Stimulated activated naive CD8-positive, alpha-beta T cell treated with anti-CD3 and anti-CD28 coated beads, Interleukin-15, amount 100 ng/mL, for 72 hours (primary cell): ENCODE data around the gene TNP2.
"Not testable (repeated sequence)": the region's sequence is repeated elsewhere in the genome, so short reads cannot be mapped to it uniquely, and the experiment has no call there.

Experiments
- ATAC-seq: fragments of 150-1000 bp; cut with Tn5 transposase; 2 replicates; pipeline ENCODE4 v1.10.0; 2021; ENCODE audit warnings: mild to moderate bottlenecking, moderate library complexity
- DNase-seq, 2 donors: peaks; one replicate each; pipeline ENCODE4 v3.0.0; 2021 to 2022
- H3K27ac Mint-ChIP-seq, 2 donors: one replicate each; pipeline ENCODE4 v1.8.0; 2022; ENCODE audit warnings: mild to moderate bottlenecking in 2 of 2, mixed read lengths in 2 of 2, moderate library complexity in 2 of 2
- H3K27me3 Mint-ChIP-seq: one replicate; pipeline ENCODE4 v1.8.0; 2022; ENCODE audit warnings: mixed read lengths
- H3K4me1 Mint-ChIP-seq: one replicate; pipeline ENCODE4 v1.8.0; 2022; ENCODE audit warnings: mild to moderate bottlenecking, mixed read lengths
- H3K4me3 Mint-ChIP-seq, 2 donors: one replicate each; pipeline ENCODE4 v1.8.0; 2022; ENCODE audit warnings: mild to moderate bottlenecking in 2 of 2, mixed read lengths in 2 of 2, moderate library complexity in 1 of 2
- H3K9me3 Mint-ChIP-seq, 2 donors: one replicate each; pipeline ENCODE4 v1.8.0; 2022; ENCODE audit warnings: mixed read lengths in 2 of 2

The TNP2 gene

GRCh38 chr16:11291091-11291703 lies 22.1 kb upstream of the TNP2 start:
- no peak for DNase-seq
- H3K9me3 Mint-ChIP-seq = no peaks in the 10 kb centered on the region
- peak overlapping the region in 1 of 2 donors; percentile 82 for H3K27ac Mint-ChIP-seq
- peaks cover 38% of the 10 kb centered on the region for H3K4me1 Mint-ChIP-seq
- H3K27me3 Mint-ChIP-seq = peaks cover 29% of the 10 kb centered on the region
- ATAC-seq = no peak
- no peak overlapping the region for H3K4me3 Mint-ChIP-seq

DNA sequence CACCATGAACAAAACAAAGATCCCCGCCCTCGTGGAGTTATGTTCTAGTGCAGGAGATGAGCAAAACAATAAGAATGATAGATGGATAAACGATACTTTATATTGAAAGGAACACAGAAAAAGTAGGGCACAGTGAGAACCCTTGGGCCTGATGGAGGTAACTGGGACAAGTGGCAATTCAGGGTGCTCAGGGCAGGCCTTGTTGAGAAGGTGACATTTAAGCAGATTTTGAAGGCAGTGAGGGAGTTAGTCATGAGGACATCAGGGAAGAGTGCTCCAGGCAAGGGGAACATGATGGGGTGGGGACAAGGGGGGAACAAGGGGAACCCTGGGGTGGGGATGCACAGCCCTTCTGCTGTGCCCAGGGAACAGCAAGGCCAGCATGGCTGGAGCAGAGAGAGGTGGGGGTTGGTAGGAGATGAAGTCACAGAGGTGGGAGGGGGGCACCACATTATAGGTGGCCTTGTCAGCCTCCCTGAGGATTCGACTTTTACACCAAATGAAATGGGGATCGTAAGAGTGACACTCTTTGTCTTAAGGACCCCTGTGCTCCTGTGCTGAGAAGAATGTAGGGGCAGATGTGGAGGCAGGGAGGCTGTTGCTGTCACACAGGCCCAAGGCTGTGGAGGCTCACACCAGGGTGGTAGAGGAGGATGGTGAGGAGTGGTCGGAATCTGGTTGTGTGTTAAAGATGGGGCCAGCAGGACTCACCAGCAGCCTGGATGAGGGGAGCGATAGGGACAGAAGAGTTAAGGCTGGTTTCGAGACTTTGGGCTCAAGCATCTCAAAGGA lies 21.2 kb upstream of the TNP2 start:
- H3K27me3 Mint-ChIP-seq = peaks cover 29% of the 10 kb centered on the region
- H3K27ac Mint-ChIP-seq = peak overlapping the region in 1 of 2 donors; percentile 34

DNA sequence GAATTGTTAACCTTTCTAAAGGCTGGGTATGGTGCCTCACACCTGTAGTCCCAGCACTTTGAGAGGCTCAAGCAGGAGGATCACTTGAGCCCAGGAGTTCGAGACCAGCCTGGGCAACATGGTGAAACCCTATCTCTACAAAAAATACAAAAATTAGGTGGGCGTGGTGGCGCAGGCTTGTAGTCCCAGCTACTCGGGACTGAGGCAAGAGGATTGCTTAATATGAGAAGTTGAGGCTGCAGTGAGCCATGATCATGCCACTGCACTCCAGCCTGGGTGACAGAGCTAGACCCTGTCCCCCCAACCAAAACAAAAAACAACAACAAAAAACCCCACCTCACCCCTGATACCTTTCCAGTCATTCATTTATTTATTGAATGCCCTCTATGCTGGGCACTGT lies 20.6 kb upstream of the TNP2 start:
- ATAC-seq, H3K9me3 Mint-ChIP-seq, DNase-seq, H3K27ac Mint-ChIP-seq, H3K4me3 Mint-ChIP-seq: not testable (repeated sequence)
- Mint-ChIP-seq H3K4me1 (peaks cover 44% of the 10 kb centered on the region), H3K27me3 (peaks cover 29% of the 10 kb centered on the region)

More for the DNA sequence above, 21.2 kb upstream of the TNP2 start:
- no peak for ATAC-seq
- Mint-ChIP-seq H3K4me3 (no peak overlapping the region), H3K4me1 (peaks cover 45% of the 10 kb centered on the region), H3K9me3 (no peaks in the 10 kb centered on the region)
- no peak for DNase-seq

GRCh38 chr16:11289202-11289601 lies 20.1 kb upstream of the TNP2 start:
- H3K27me3 Mint-ChIP-seq = peaks cover 29% of the 10 kb centered on the region
- ATAC-seq = no peak
- no peak for DNase-seq
- H3K4me3 Mint-ChIP-seq = no peak overlapping the region
- no peak overlapping the region for H3K27ac Mint-ChIP-seq
- no peaks in the 10 kb centered on the region for H3K9me3 Mint-ChIP-seq
- H3K4me1 Mint-ChIP-seq = peaks cover 41% of the 10 kb centered on the region

GRCh38 chr16:11285842-11286241 lies 16.7 kb upstream of the TNP2 start:
- peak overlapping the region; percentile 3 to 27 for H3K4me3 Mint-ChIP-seq

DNA sequence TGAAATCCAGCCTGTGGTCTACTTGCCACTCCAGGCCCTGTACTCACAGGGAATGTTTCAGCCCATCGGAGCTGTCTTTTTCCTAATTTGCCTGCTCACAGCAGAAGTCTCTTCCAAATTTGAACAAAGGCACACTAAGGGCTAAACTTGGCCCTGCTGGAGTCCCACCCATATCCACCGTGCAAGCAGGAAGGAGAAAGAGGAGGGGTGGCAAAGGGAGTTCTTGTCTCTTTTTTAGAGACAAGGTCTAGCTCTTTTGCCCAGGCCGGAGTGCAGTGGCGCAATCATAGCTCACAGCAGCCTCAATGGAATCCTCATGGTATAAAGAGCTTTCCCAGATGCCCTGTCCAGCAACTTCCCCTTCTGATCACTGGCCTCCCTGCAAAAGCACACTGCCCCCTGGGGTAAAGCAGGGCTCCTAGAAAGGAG lies 14.7 kb upstream of the TNP2 start:
- no peaks in the 10 kb centered on the region for H3K9me3 Mint-ChIP-seq
- no peak overlapping the region for H3K4me3 Mint-ChIP-seq
- H3K27ac Mint-ChIP-seq = no peak overlapping the region
- peaks cover 36% of the 10 kb centered on the region for H3K4me1 Mint-ChIP-seq
- DNase-seq = no peak
- ATAC-seq = no peak
- no peaks in the 10 kb centered on the region for H3K27me3 Mint-ChIP-seq

More at GRCh38 chr16:11285842-11286241, 16.7 kb upstream of the TNP2 start:
- Mint-ChIP-seq H3K4me1 (peaks cover 30% of the 10 kb centered on the region), H3K9me3 (no peaks in the 10 kb centered on the region), H3K27me3 (no peaks in the 10 kb centered on the region), H3K27ac (peak overlapping the region in 1 of 2 donors; percentile 84)
- no peak for DNase-seq
- peak; percentile 72 for ATAC-seq

DNA sequence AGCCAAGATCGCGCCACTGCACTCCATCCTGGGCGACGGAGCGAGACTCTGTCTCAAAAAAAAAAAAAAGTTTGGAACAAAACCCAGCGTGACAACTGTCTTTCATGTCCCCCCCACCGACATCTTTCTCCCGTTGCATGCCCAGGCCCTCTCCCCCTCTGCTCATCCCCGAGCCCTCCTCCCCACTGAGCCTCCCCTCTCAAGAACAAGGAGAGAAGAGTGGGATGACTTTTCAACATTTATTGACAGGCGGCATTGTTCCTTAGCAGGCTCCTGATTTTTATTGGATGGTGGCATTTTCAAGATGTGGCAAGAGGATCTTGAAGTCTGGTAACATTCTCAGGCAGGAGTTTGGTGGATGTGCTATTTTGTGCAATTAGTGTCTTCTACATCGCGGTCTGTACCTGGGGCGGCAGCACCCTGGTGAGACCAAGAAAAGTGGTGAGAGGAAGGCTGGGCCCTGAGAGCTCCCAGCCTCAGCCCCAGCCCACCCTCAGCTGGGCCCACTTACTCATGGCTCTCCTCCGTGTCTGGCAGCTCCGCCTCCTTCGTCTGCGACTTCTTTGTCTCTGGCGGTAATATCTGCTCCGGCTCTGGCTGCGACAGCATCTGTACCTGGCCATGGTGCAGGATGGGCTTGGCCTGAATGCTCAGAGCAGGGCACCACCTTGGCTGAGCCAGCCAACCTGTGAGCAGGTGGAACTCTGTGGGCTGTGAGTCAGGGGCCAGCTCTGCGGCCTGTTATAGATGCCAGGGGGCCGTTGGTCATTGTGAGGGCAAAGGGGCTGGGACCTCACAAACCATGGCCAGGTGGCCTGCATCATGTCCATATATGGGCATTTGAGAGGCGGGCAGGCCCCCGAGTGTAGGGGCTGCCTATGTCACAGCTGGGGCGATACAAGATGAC lies 11.7 kb upstream of the TNP2 start, which contains the start of gene PRM1:
Gene PRM1 (minus strand): TSS at position 715 of the 907 bp plus-strand sequence. CDS start 92 bp downstream, at position 623.
- no peaks in the 10 kb centered on the region for H3K9me3 Mint-ChIP-seq
- peak within 1 kb of the TSS in 1 of 2 donors; percentile 5 for H3K27ac Mint-ChIP-seq

DNA sequence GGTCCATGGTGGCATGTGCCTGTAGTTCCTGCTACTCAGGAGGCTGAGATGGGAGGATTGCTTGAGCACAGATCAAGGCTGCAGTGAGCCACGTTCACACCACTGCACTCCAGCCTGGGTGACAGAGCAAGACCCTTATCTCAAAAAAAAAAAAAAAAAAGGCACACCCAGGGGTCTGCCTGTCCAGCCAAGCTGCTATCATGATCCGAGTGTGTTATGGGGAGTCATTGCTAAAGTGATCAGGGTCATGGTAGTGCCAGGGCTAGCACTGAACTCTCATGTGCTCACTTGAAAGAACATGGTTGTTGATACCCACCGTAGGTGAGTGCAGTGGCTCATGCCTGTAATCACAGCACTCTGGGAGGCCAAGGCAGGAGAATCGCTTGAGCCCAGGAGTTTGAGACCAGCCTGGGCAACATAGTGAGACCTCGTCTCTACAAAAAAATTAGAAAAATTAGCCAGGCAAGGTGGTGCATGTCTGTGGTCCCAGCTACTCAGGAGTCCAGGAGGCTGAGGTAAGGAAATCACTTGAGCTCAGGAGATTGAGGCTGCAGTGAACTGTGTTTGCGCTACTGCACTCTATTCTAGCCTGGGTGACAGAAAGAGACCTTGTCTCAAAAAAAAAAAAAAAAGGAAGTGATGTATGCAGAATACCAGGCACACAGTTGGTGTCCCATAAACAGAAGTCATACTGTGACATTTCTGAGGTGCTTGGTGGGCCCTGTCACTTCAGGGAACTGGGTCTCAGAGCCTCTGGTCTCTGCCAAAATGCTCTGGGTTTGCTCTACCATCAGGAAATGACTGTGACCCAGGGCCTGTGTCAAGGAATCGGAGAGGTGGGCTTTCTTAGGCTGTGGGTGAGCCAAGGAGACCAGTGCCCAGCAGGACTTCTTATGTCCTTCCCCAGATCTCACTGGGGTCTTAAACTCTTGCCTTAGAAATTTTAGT lies 9.8 kb upstream of the TNP2 start:
- DNase-seq (no peak), ATAC-seq (no peak)
- peaks cover 12% of the 10 kb centered on the region for H3K4me1 Mint-ChIP-seq
- no peak overlapping the region for H3K4me3 Mint-ChIP-seq
- H3K9me3 Mint-ChIP-seq = no peaks in the 10 kb centered on the region
- H3K27me3 Mint-ChIP-seq = no peaks in the 10 kb centered on the region
- H3K27ac Mint-ChIP-seq = peak overlapping the region in 1 of 2 donors; percentile 73

More for the DNA sequence above, 11.7 kb upstream of the TNP2 start, which contains the start of gene PRM1:
- Mint-ChIP-seq H3K4me1 (peaks cover 20% of the 10 kb centered on the region), H3K4me3 (no peak within 1 kb of the TSS), H3K27me3 (no peaks in the 10 kb centered on the region)
- no peak for DNase-seq
- no peak for ATAC-seq

- no peaks in the 10 kb centered on the region for H3K27me3 Mint-ChIP-seq
- DNase-seq (no peak), ATAC-seq (no peak)
- H3K4me3 Mint-ChIP-seq = no peak overlapping the region
- peak overlapping the region in 1 of 2 donors; percentile 34 for H3K27ac Mint-ChIP-seq
- no peaks in the 10 kb centered on the region for H3K9me3 Mint-ChIP-seq
- H3K4me1 Mint-ChIP-seq = peaks cover 12% of the 10 kb centered on the region
These were observed 8.6 kb upstream of the TNP2 start for GRCh38 chr16:11277607-11278337.

- Mint-ChIP-seq H3K4me1 (peaks cover 9% of the 10 kb centered on the region), H3K27ac (no peak overlapping the region), H3K4me3 (no peak overlapping the region), H3K27me3 (no peaks in the 10 kb centered on the region), H3K9me3 (no peaks in the 10 kb centered on the region)
- DNase-seq = no peak
- no peak for ATAC-seq
These were observed 7.9 kb upstream of the TNP2 start for GRCh38 chr16:11276896-11277593.

GRCh38 chr16:11276143-11276895 lies 7.2 kb upstream of the TNP2 start, which contains the start of gene PRM2:
Gene PRM2, minus strand, starts transcription at chr16:11276480. Its CDS starts 110 bp downstream, at chr16:11276370.
- Mint-ChIP-seq H3K4me3 (no peak within 1 kb of the TSS), H3K27ac (no peak within 1 kb of the TSS), H3K9me3 (no peaks in the 10 kb centered on the region), H3K27me3 (no peaks in the 10 kb centered on the region), H3K4me1 (peaks cover 6% of the 10 kb centered on the region)
- ATAC-seq (peak; percentile 28), DNase-seq (no peak)

DNA sequence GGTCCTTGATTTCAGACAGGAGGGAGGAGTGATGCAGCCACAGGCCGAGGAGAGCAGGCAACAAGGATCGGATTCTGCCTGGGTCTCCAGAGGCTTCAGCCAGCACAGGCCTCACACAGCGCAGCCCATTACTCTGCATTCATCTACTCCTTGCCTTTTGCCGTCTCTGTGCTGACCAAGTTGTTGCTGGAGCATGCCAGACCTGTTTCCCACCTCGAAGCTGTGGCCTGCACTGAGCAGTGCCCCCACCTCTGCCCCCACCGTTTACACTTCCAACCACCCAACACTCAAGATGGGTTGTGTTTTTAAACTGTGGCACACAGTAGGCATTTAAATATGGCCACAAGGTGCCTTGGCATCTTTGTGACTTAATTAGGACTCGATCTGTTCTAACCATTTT lies 5.8 kb upstream of the TNP2 start:
- no peaks in the 10 kb centered on the region for H3K27me3 Mint-ChIP-seq
- H3K27ac Mint-ChIP-seq = peak overlapping the region in 1 of 2 donors; percentile 68
- no peaks in the 10 kb centered on the region for H3K9me3 Mint-ChIP-seq

More for the DNA sequence above, 5.8 kb upstream of the TNP2 start:
- DNase-seq = no peak
- no peak overlapping the region for H3K4me3 Mint-ChIP-seq
- no peak for ATAC-seq
- peaks cover 6% of the 10 kb centered on the region for H3K4me1 Mint-ChIP-seq
